ENCODE measurements around the gene HOXC11.

Gene HOXC11

DNA sequence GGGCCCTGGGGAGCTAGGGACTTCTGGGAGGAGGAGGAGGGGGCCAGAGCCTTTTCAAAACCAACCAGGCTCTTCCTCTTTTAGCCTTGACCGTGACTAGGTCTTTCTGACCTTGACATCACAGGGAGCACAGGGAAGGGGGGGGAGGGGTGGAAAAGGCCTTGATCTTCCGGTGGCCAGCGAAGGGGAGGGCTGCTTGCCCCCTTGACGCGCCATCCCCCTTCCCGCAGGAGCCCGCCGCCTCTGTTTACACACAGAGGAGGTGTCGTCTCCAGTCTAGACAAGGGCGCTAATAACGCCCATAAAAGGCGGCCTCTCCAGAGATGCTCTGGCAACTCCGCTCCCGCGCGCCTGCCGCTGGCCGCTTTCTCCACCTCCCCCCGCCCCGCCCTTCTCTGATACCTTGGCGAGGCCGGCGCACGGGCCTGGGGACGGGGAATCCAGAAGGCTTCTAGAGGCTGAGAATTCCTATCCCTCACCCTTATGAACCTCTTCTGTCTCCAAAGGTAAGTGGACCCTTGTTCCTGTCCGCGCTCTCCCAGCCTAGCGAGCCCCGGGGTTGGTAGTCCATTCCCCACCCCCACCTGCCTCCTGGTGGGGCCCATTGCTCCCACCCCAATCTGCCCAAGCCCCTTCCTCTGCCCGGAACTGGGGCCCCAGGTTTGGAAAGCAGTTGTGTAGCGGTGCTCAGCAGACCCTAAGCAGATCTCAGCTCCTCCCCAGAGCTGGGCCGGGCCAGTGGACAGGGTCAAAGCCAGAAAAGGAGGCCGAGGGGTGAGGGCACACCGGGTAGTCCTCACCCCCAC, 23.1 kb upstream of the HOXC11 start:
- no peak for ATAC-seq
- no peak for TF ChIP-seq SNAI2 (CRISPR knock-in tag; IDR thresholded peaks at IDR 0.05)
- TF ChIP-seq, protein P1, sequence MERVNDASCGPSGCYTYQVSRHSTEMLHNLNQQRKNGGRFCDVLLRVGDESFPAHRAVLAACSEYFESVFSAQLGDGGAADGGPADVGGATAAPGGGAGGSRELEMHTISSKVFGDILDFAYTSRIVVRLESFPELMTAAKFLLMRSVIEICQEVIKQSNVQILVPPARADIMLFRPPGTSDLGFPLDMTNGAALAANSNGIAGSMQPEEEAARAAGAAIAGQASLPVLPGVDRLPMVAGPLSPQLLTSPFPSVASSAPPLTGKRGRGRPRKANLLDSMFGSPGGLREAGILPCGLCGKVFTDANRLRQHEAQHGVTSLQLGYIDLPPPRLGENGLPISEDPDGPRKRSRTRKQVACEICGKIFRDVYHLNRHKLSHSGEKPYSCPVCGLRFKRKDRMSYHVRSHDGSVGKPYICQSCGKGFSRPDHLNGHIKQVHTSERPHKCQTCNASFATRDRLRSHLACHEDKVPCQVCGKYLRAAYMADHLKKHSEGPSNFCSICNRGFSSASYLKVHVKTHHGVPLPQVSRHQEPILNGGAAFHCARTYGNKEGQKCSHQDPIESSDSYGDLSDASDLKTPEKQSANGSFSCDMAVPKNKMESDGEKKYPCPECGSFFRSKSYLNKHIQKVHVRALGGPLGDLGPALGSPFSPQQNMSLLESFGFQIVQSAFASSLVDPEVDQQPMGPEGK (CRISPR knock-in tag; IDR thresholded peaks at IDR 0.05; ENCODE audit: borderline replicate concordance): no peak
- TF ChIP-seq GLIS3 (CRISPR knock-in tag; IDR thresholded peaks at IDR 0.05): no peak
- TF ChIP-seq ARNTL (CRISPR knock-in tag; IDR thresholded peaks at IDR 0.05; ENCODE audit: borderline replicate concordance, low read depth): no peak
- TF ChIP-seq BACH2 (CRISPR knock-in tag; IDR thresholded peaks at IDR 0.05; ENCODE audit: borderline replicate concordance): no peak
- TF ChIP-seq, protein P2, sequence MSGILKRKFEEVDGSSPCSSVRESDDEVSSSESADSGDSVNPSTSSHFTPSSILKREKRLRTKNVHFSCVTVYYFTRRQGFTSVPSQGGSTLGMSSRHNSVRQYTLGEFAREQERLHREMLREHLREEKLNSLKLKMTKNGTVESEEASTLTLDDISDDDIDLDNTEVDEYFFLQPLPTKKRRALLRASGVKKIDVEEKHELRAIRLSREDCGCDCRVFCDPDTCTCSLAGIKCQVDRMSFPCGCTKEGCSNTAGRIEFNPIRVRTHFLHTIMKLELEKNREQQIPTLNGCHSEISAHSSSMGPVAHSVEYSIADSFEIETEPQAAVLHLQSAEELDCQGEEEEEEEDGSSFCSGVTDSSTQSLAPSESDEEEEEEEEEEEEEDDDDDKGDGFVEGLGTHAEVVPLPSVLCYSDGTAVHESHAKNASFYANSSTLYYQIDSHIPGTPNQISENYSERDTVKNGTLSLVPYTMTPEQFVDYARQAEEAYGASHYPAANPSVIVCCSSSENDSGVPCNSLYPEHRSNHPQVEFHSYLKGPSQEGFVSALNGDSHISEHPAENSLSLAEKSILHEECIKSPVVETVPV (CRISPR knock-in tag; IDR thresholded peaks at IDR 0.05): no peak
- TF ChIP-seq, protein P3, sequence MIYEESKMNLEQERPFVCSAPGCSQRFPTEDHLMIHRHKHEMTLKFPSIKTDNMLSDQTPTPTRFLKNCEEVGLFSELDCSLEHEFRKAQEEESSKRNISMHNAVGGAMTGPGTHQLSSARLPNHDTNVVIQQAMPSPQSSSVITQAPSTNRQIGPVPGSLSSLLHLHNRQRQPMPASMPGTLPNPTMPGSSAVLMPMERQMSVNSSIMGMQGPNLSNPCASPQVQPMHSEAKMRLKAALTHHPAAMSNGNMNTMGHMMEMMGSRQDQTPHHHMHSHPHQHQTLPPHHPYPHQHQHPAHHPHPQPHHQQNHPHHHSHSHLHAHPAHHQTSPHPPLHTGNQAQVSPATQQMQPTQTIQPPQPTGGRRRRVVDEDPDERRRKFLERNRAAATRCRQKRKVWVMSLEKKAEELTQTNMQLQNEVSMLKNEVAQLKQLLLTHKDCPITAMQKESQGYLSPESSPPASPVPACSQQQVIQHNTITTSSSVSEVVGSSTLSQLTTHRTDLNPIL (CRISPR knock-in tag; IDR thresholded peaks at IDR 0.05; ENCODE audit: low read depth): no peak
- no peak for TF ChIP-seq RARB (CRISPR knock-in tag; IDR thresholded peaks at IDR 0.05)

DNA sequence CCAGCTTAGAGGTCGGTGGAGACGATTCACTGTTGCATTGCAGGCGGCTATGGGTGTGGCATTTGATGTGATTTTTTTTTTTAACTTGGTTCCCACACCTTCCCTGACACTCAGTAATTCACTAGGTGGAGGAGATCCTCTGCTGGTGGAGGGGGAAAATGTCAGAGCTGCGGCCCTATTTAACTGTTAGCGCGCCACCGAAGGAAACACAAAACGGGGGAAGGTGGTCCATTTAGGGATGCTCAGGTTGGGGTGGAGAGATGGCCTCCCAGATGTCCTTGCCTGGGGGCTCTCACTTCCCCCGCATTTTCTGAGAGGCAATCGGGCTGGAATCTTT, 22.5 kb upstream of the HOXC11 start:
- no peak for ATAC-seq
- no peak for TF ChIP-seq CSDC2 (CRISPR knock-in tag; IDR thresholded peaks at IDR 0.05)
- no peak for TF ChIP-seq ZNF70 (CRISPR knock-in tag; IDR thresholded peaks at IDR 0.05)
- TF ChIP-seq, protein P3 (CRISPR knock-in tag; IDR thresholded peaks at IDR 0.05; ENCODE audit: low read depth): no peak
- no peak for TF ChIP-seq RARB (CRISPR knock-in tag; IDR thresholded peaks at IDR 0.05)
- no peak for TF ChIP-seq ZNF565 (CRISPR knock-in tag; conservative IDR thresholded peaks at IDR 0.05; ENCODE audit: low read depth)
- no peak for TF ChIP-seq ZNF8 (CRISPR knock-in tag; IDR thresholded peaks at IDR 0.05)
- TF ChIP-seq, protein P2 (CRISPR knock-in tag; IDR thresholded peaks at IDR 0.05): no peak
- TF ChIP-seq, protein P4, sequence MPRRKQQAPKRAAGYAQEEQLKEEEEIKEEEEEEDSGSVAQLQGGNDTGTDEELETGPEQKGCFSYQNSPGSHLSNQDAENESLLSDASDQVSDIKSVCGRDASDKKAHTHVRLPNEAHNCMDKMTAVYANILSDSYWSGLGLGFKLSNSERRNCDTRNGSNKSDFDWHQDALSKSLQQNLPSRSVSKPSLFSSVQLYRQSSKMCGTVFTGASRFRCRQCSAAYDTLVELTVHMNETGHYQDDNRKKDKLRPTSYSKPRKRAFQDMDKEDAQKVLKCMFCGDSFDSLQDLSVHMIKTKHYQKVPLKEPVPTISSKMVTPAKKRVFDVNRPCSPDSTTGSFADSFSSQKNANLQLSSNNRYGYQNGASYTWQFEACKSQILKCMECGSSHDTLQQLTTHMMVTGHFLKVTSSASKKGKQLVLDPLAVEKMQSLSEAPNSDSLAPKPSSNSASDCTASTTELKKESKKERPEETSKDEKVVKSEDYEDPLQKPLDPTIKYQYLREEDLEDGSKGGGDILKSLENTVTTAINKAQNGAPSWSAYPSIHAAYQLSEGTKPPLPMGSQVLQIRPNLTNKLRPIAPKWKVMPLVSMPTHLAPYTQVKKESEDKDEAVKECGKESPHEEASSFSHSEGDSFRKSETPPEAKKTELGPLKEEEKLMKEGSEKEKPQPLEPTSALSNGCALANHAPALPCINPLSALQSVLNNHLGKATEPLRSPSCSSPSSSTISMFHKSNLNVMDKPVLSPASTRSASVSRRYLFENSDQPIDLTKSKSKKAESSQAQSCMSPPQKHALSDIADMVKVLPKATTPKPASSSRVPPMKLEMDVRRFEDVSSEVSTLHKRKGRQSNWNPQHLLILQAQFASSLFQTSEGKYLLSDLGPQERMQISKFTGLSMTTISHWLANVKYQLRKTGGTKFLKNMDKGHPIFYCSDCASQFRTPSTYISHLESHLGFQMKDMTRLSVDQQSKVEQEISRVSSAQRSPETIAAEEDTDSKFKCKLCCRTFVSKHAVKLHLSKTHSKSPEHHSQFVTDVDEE (CRISPR knock-in tag; IDR thresholded peaks at IDR 0.05): no peak
- TF ChIP-seq ZFP3 (CRISPR knock-in tag; IDR thresholded peaks at IDR 0.05): no peak
- TF ChIP-seq GLIS3 (CRISPR knock-in tag; IDR thresholded peaks at IDR 0.05): no peak
- no peak for TF ChIP-seq OSR1 (CRISPR knock-in tag; IDR thresholded peaks at IDR 0.05)
- TF ChIP-seq, protein P1 (CRISPR knock-in tag; IDR thresholded peaks at IDR 0.05; ENCODE audit: borderline replicate concordance): no peak
- no peak for TF ChIP-seq ISL1 (CRISPR knock-in tag; IDR thresholded peaks at IDR 0.05)
- no peak for TF ChIP-seq ZC3H10 (CRISPR knock-in tag; IDR thresholded peaks at IDR 0.05)
- no peak for TF ChIP-seq PPARA (CRISPR knock-in tag; IDR thresholded peaks at IDR 0.05; ENCODE audit: borderline replicate concordance)
- TF ChIP-seq ZFP30 (CRISPR knock-in tag; IDR thresholded peaks at IDR 0.05): no peak
- TF ChIP-seq ESRRG (CRISPR knock-in tag; IDR thresholded peaks at IDR 0.05): no peak
- TF ChIP-seq BACH2 (CRISPR knock-in tag; IDR thresholded peaks at IDR 0.05; ENCODE audit: borderline replicate concordance): no peak
- no peak for TF ChIP-seq TOX (CRISPR knock-in tag; IDR thresholded peaks at IDR 0.05; ENCODE audit: borderline replicate concordance)
